IPS-11a (cell line): ENCODE results near the gene VEZF1.

Experiments
- H3K4me3 ChIP-seq: one replicate; pipeline ENCODE4 v1.5.1; 2013; ENCODE audit warnings: low read depth, low read length, control low read depth

The VEZF1 gene

GRCh38 chr17:57987581-57988300, at the start of gene VEZF1:
Gene VEZF1, minus strand, starts transcription at chr17:57988254. Its CDS starts 143 bp downstream, at chr17:57988111.
- peak within 1 kb of the TSS; percentile 78 for H3K4me3 ChIP-seq

GRCh38 chr17:58032691-58033415, 44.8 kb upstream of the VEZF1 start:
- no peak overlapping the region for H3K4me3 ChIP-seq

GRCh38 chr17:58028578-58028977, 40.5 kb upstream of the VEZF1 start:
- no peak overlapping the region for H3K4me3 ChIP-seq

- H3K4me3 ChIP-seq = no peak overlapping the region
Measured at GRCh38 chr17:58020401-58020800, 32.3 kb upstream of the VEZF1 start.

GRCh38 chr17:58019521-58019920, 31.5 kb upstream of the VEZF1 start:
- no peak overlapping the region for H3K4me3 ChIP-seq

- no peak overlapping the region for H3K4me3 ChIP-seq
Measured at GRCh38 chr17:58019039-58019438, 31.0 kb upstream of the VEZF1 start.

GRCh38 chr17:58010067-58010799, 22.2 kb upstream of the VEZF1 start:
- H3K4me3 ChIP-seq = no peak overlapping the region

- H3K4me3 ChIP-seq = peak overlapping the region; percentile 100
Measured at GRCh38 chr17:58007781-58008706, 20.0 kb upstream of the VEZF1 start.

- H3K4me3 ChIP-seq = peak within 1 kb of the TSS; percentile 100
Measured at GRCh38 chr17:58006924-58007780, 19.1 kb upstream of the VEZF1 start, which contains the start of gene SRSF1. Gene SRSF1, minus strand, starts transcription at chr17:58007246. Its CDS starts 109 bp downstream, at chr17:58007137.

- H3K4me3 ChIP-seq = peak overlapping the region; percentile 100
Measured at GRCh38 chr17:58006560-58006923, 18.5 kb upstream of the VEZF1 start.

- peak overlapping the region; percentile 100 for H3K4me3 ChIP-seq
Measured at GRCh38 chr17:58005728-58006559, 17.9 kb upstream of the VEZF1 start.

GRCh38 chr17:58005031-58005727, 17.1 kb upstream of the VEZF1 start:
- H3K4me3 ChIP-seq = peak overlapping the region; percentile 100

- no peak overlapping the region for H3K4me3 ChIP-seq
Measured at GRCh38 chr17:58004060-58004459, 16.0 kb upstream of the VEZF1 start.

- no peak overlapping the region for H3K4me3 ChIP-seq
Measured at GRCh38 chr17:58002973-58003372, 14.9 kb upstream of the VEZF1 start.

GRCh38 chr17:58002154-58002948, 14.3 kb upstream of the VEZF1 start:
- H3K4me3 ChIP-seq = no peak overlapping the region

GRCh38 chr17:58001461-58002124, 13.5 kb upstream of the VEZF1 start:
- no peak overlapping the region for H3K4me3 ChIP-seq

- no peak overlapping the region for H3K4me3 ChIP-seq
Measured at GRCh38 chr17:57999496-58000017, 11.5 kb upstream of the VEZF1 start.
